Keratinocyte (primary cell): ENCODE data around the gene EPHB1. TPM values are rescaled to one million over a fixed set of nuclear protein-coding genes. Genes with fewer than 3 reads are reported as not detected.

ENCODE experiments used
- DNase-seq: peaks from one replicate; pipeline ENCODE4 v3.0.0-alpha.2; 2011; ENCODE audit warnings: low read depth, missing footprints, low spot score
- FAIRE-seq: peaks from 2 replicates; lab custom pipeline; 2011; peaks lifted over from hg19 to GRCh38; lab: Jason Lieb, UNC
- H2AFZ ChIP-seq: 2 replicates; pipeline ENCODE4 v1.6.0; 2012; ENCODE audit warnings: low read length, control low read depth, inconsistent platforms; ENCODE audit not compliant: control insufficient read depth
- H3K27ac ChIP-seq: 2 replicates; pipeline ENCODE4 v1.5.1; 2011; ENCODE audit warnings: low read length; ENCODE audit not compliant: control insufficient read depth, insufficient read depth
- H3K27me3 ChIP-seq: 3 replicates; pipeline ENCODE4 v1.6.0; 2011; ENCODE audit warnings: low read length; ENCODE audit not compliant: control insufficient read depth, insufficient read depth; ENCODE audit errors: extremely low read depth
- H3K36me3 ChIP-seq, 2 experiments: 2 replicates in 1 of 2; 3 replicates in 1 of 2; pipeline ENCODE4 v1.5.1; 2011; ENCODE audit warnings: low read length in 2 of 2, mild to moderate bottlenecking in 1 of 2; ENCODE audit not compliant: control insufficient read depth in 2 of 2, insufficient read depth in 2 of 2; ENCODE audit errors: extremely low read depth in 1 of 2
- H3K4me1 ChIP-seq: 3 replicates; pipeline ENCODE4 v1.5.1; 2011; ENCODE audit warnings: low read length; ENCODE audit not compliant: control insufficient read depth, insufficient read depth; ENCODE audit errors: extremely low read depth
- H3K4me2 ChIP-seq: 3 replicates; pipeline ENCODE4 v1.6.0; 2011; ENCODE audit warnings: low read depth, low read length; ENCODE audit not compliant: control insufficient read depth, insufficient read depth; ENCODE audit errors: extremely low read depth
- H3K4me3 ChIP-seq, 3 experiments: fragments of 200-600 bp in 1 of 3; sonication (generic) in 1 of 3; 2 replicates in 2 of 3; 3 replicates in 1 of 3; pipeline ENCODE4 v1.5.1; 2011 to 2016; ENCODE audit warnings: low read length in 3 of 3, mild to moderate bottlenecking in 3 of 3, control low read depth in 2 of 3, inconsistent platforms in 1 of 3, low read depth in 1 of 3, mixed read lengths in 1 of 3, mixed run types in 1 of 3, moderate library complexity in 1 of 3; ENCODE audit not compliant: control insufficient read depth in 2 of 3, insufficient read depth in 2 of 3; ENCODE audit errors: extremely low read depth in 1 of 3
- H3K79me2 ChIP-seq: 2 replicates; pipeline ENCODE4 v1.6.0; 2012; ENCODE audit warnings: low read length; ENCODE audit not compliant: control insufficient read depth, insufficient read depth
- H3K9ac ChIP-seq: 3 replicates; pipeline ENCODE4 v1.6.0; 2011; ENCODE audit warnings: low read length; ENCODE audit not compliant: control insufficient read depth, insufficient read depth; ENCODE audit errors: extremely low read depth
- H3K9me1 ChIP-seq: 3 replicates; pipeline ENCODE4 v1.6.0; 2011; ENCODE audit warnings: low read length; ENCODE audit not compliant: control insufficient read depth, insufficient read depth; ENCODE audit errors: extremely low read depth
- H3K9me3 ChIP-seq: 2 replicates; pipeline ENCODE4 v1.5.1; 2012; ENCODE audit warnings: low read depth, low read length; ENCODE audit not compliant: control insufficient read depth
- H4K20me1 ChIP-seq: 3 replicates; pipeline ENCODE4 v1.6.0; 2011; ENCODE audit warnings: low read length; ENCODE audit not compliant: control insufficient read depth, insufficient read depth; ENCODE audit errors: extremely low read depth
- EZH2 ChIP-seq: IDR thresholded peaks from one replicate; pipeline ENCODE4 v1.6.1; 2012; ENCODE audit warnings: inconsistent platforms, mild to moderate bottlenecking, low read length, moderate library complexity
- dilution Hi-C: fragments of 300-500 bp; cut with MboI; formaldehyde crosslinking; loops from one replicate; pipeline ENCODE4 v1.7.0; 2020; ENCODE audit warnings: low sequenced_read_pairs; ENCODE audit not compliant: extremely low pct_ligation_motif_present
- polyA plus RNA-seq, 5 experiments: library from polyadenylated mRNA; depleted of rRNA in 3 of 5; stranded (reverse) in 3 of 5; stranded (forward) in 1 of 5; unstranded in 1 of 5; fragments of >200 nt; gene quantifications; 1 replicate in 1 of 5; 2 replicates in 3 of 5; 3 replicates in 1 of 5; pipeline versions ENCODE4 v1.2.1 to v1.2.3, GENCODE V29; 2011 to 2012; ENCODE audit warnings: missing spikeins in 2 of 5, low read depth in 1 of 5, low replicate concordance in 1 of 5
- TF ChIP-seq, protein P1 (sequence below), 3 experiments: IDR thresholded peaks in 1 of 3; conservative IDR thresholded peaks in 1 of 3; optimal IDR thresholded peaks in 1 of 3; 2 replicates in 2 of 3; 3 replicates in 1 of 3; pipeline versions ENCODE3 to v1.5.1; 2011; ENCODE audit warnings: low read length in 3 of 3, mild to moderate bottlenecking in 3 of 3, moderate library complexity in 2 of 3, control low read depth in 1 of 3, inconsistent platforms in 1 of 3; ENCODE audit not compliant: insufficient read depth in 2 of 3; ENCODE audit errors: extremely low read depth in 1 of 3

EPHB1 gene
- polyA plus RNA-seq, 1 donor (not counting 4 experiments of a cell fraction or from before 2014, with no cell fraction given): 0.01 TPM

- Histone ChIP-seq H3K9ac (no peak overlapping the region), H3K27me3 (no peaks in the 10 kb centered on the region), H3K4me2 (no peak overlapping the region), H3K79me2 (no peaks in the 10 kb centered on the region), H2AFZ (no peak overlapping the region), H3K4me3 (no peak overlapping the region), H4K20me1 (no peaks in the 10 kb centered on the region), H3K36me3 (no peaks in the 10 kb centered on the region), H3K4me1 (no peaks in the 10 kb centered on the region), H3K9me3 (no peaks in the 10 kb centered on the region), H3K27ac (no peak overlapping the region), H3K9me1 (no peaks in the 10 kb centered on the region)
- dilution Hi-C loops: no loop called here
- FAIRE-seq (no peak), DNase-seq (no peak)
- TF ChIP-seq EZH2: no peak
- TF ChIP-seq, protein P1, sequence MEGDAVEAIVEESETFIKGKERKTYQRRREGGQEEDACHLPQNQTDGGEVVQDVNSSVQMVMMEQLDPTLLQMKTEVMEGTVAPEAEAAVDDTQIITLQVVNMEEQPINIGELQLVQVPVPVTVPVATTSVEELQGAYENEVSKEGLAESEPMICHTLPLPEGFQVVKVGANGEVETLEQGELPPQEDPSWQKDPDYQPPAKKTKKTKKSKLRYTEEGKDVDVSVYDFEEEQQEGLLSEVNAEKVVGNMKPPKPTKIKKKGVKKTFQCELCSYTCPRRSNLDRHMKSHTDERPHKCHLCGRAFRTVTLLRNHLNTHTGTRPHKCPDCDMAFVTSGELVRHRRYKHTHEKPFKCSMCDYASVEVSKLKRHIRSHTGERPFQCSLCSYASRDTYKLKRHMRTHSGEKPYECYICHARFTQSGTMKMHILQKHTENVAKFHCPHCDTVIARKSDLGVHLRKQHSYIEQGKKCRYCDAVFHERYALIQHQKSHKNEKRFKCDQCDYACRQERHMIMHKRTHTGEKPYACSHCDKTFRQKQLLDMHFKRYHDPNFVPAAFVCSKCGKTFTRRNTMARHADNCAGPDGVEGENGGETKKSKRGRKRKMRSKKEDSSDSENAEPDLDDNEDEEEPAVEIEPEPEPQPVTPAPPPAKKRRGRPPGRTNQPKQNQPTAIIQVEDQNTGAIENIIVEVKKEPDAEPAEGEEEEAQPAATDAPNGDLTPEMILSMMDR (optimal IDR thresholded peaks at IDR 0.05 in 1 of 3, IDR thresholded peaks at IDR 0.05 in 1 of 3, conservative IDR thresholded peaks at IDR 0.05 in 1 of 3; ENCODE audit: extremely low read depth in 1 of 3, insufficient read depth in 2 of 3, low read length in 3 of 3): no peak
These were observed 85.4 kb downstream of the EPHB1 start for GRCh38 chr3:134880431-134880830.

DNA sequence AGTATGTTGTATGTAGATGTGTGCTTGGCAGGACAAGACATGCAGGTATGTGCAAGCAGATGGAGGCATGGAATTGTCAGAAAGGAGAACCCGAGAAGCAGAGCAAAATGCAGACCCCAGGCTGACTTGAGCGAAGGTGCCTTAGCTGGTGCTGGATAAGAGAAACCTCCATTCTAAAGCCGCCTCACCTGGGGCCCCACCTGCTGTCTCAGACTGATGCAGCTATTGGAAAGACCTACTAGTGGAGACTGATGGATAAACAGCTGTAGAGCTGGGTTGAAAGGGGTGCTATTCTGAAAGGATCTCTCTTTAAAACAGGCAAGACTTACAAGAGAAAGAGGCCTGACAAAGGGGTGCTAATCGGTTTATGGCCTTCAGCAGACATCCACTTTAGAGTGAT, 86.2 kb downstream of the EPHB1 start:
- Histone ChIP-seq H3K79me2 (no peaks in the 10 kb centered on the region), H3K4me1 (no peaks in the 10 kb centered on the region), H3K4me2 (no peak overlapping the region), H3K4me3 (no peak overlapping the region), H3K9me1 (no peaks in the 10 kb centered on the region), H2AFZ (no peak overlapping the region), H3K9ac (no peak overlapping the region), H3K36me3 (no peaks in the 10 kb centered on the region), H3K27me3 (no peaks in the 10 kb centered on the region), H3K27ac (no peak overlapping the region), H4K20me1 (no peaks in the 10 kb centered on the region), H3K9me3 (no peaks in the 10 kb centered on the region)
- dilution Hi-C loops: no loop called here
- TF ChIP-seq, protein P1 (optimal IDR thresholded peaks at IDR 0.05 in 1 of 3, IDR thresholded peaks at IDR 0.05 in 1 of 3, conservative IDR thresholded peaks at IDR 0.05 in 1 of 3; ENCODE audit: extremely low read depth in 1 of 3, insufficient read depth in 2 of 3, low read length in 3 of 3): no peak
- TF ChIP-seq EZH2: no peak
- DNase-seq: no peak
- no peak for FAIRE-seq
